ENCODE data around the gene MINK1. TPM values are rescaled to one million over a fixed set of nuclear protein-coding genes. Genes with fewer than 3 reads are reported as not detected.

MINK1 gene
- total RNA-seq, 1 donor from 2014 or later = 73.0 TPM

- Mint-ChIP-seq H3K27ac (ENCODE audit: unreplicated experiment) (no peak overlapping the region), H3K36me3 (ENCODE audit: low read depth) (no peaks in the 10 kb centered on the region), H3K9me3 (no peaks in the 10 kb centered on the region)
Observed at GRCh38 chr17:4870855-4871254, 37.7 kb downstream of the MINK1 start.

GRCh38 chr17:4872786-4873185, 39.6 kb downstream of the MINK1 start:
- DNase-seq (ENCODE audit: low read depth, low spot score) = no peak

More at GRCh38 chr17:4870855-4871254, 37.7 kb downstream of the MINK1 start:
- DNase-seq (ENCODE audit: low read depth, low spot score) = no peak
- no peak for TF ChIP-seq CTCF (conservative IDR thresholded peaks at IDR 0.05)
- Mint-ChIP-seq H3K4me3 (no peak overlapping the region), H3K4me1 (peaks cover 7% of the 10 kb centered on the region), H3K27me3 (ENCODE audit: low read depth) (no peaks in the 10 kb centered on the region)

GRCh38 chr17:4877089-4877488, 43.9 kb downstream of the MINK1 start:
- no peak overlapping the region for H3K27ac Mint-ChIP-seq (ENCODE audit: unreplicated experiment)
- DNase-seq (ENCODE audit: low read depth, low spot score) = no peak
- H3K9me3 Mint-ChIP-seq = no peaks in the 10 kb centered on the region
- no peaks in the 10 kb centered on the region for H3K27me3 Mint-ChIP-seq (ENCODE audit: low read depth)
- H3K4me3 Mint-ChIP-seq = no peak overlapping the region
- H3K4me1 Mint-ChIP-seq = peaks cover 13% of the 10 kb centered on the region
- H3K36me3 Mint-ChIP-seq (ENCODE audit: low read depth) = peaks cover 3% of the 10 kb centered on the region
- no peak for TF ChIP-seq CTCF (conservative IDR thresholded peaks at IDR 0.05)

More at GRCh38 chr17:4872786-4873185, 39.6 kb downstream of the MINK1 start:
- Mint-ChIP-seq H3K4me1 (peaks cover 13% of the 10 kb centered on the region), H3K9me3 (no peaks in the 10 kb centered on the region), H3K4me3 (no peak overlapping the region), H3K27me3 (ENCODE audit: low read depth) (no peaks in the 10 kb centered on the region), H3K27ac (ENCODE audit: unreplicated experiment) (peak overlapping the region; percentile 10), H3K36me3 (ENCODE audit: low read depth) (no peaks in the 10 kb centered on the region)
- no peak for TF ChIP-seq CTCF (conservative IDR thresholded peaks at IDR 0.05)

GRCh38 chr17:4879601-4880000, 46.5 kb downstream of the MINK1 start:
- no peak for TF ChIP-seq CTCF (conservative IDR thresholded peaks at IDR 0.05)
- H3K27me3 Mint-ChIP-seq (ENCODE audit: low read depth) = no peaks in the 10 kb centered on the region
- no peaks in the 10 kb centered on the region for H3K9me3 Mint-ChIP-seq
- no peak for DNase-seq (ENCODE audit: low read depth, low spot score)
- peaks cover 7% of the 10 kb centered on the region for H3K4me1 Mint-ChIP-seq
- H3K4me3 Mint-ChIP-seq = no peak overlapping the region
- peaks cover 3% of the 10 kb centered on the region for H3K36me3 Mint-ChIP-seq (ENCODE audit: low read depth)
- H3K27ac Mint-ChIP-seq (ENCODE audit: unreplicated experiment) = peak overlapping the region; percentile 24

GRCh38 chr17:4880857-4881256, 47.7 kb downstream of the MINK1 start:
- Mint-ChIP-seq H3K9me3 (no peaks in the 10 kb centered on the region), H3K27ac (ENCODE audit: unreplicated experiment) (no peak overlapping the region), H3K36me3 (ENCODE audit: low read depth) (peaks cover 6% of the 10 kb centered on the region)

More at GRCh38 chr17:4880857-4881256, 47.7 kb downstream of the MINK1 start:
- Mint-ChIP-seq H3K27me3 (ENCODE audit: low read depth) (no peaks in the 10 kb centered on the region), H3K4me1 (peaks cover 7% of the 10 kb centered on the region), H3K4me3 (no peak overlapping the region)
- no peak for TF ChIP-seq CTCF (conservative IDR thresholded peaks at IDR 0.05)
- no peak for DNase-seq (ENCODE audit: low read depth, low spot score)
